ENCODE results near the gene ZNF784.

Gene ZNF784

DNA sequence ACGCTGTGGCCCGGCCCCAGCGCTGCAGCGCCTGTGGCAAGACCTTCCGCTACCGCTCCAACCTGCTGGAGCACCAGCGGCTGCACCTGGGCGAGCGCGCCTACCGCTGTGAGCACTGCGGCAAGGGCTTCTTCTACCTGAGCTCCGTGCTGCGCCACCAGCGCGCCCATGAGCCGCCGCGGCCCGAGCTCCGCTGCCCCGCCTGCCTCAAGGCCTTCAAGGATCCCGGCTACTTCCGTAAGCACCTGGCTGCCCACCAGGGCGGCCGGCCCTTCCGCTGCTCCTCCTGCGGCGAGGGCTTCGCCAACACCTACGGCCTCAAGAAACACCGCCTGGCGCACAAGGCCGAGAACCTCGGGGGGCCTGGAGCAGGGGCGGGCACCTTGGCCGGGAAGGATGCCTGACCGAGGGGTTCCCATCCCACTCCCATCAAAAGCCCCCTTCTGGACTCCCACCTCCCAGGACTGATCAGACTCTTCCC is 7.9 kb downstream of the ZNF784 start:
- H3K27me3 ChIP-seq (ENCODE audit: control insufficient read depth in 1 of 2, insufficient read depth in 1 of 2, low read length in 2 of 2): no peaks in the 10 kb centered on the region
- H3K9ac ChIP-seq (ENCODE audit: low read length): no peak overlapping the region
- H3K4me2 ChIP-seq (ENCODE audit: low read length, poor library complexity, severe bottlenecking): no peak overlapping the region
- H3K79me1 ChIP-seq (replicated peaks; ENCODE audit: low read length, poor library complexity, severe bottlenecking): peaks cover 38% of the 10 kb centered on the region
- H3K9me3 ChIP-seq (ENCODE audit: control insufficient read depth, low read length): no peaks in the 10 kb centered on the region
- H3K27ac ChIP-seq (ENCODE audit: low read length, poor library complexity, severe bottlenecking): no peak overlapping the region
- peaks cover 3% of the 10 kb centered on the region for H3K4me1 ChIP-seq (ENCODE audit: control insufficient read depth, insufficient read depth, low read depth, low read length)
- no peak overlapping the region for H2BK120ac ChIP-seq (ENCODE audit: low read depth, low read length)
- 99% methylated on average over 38 of the region's 38 CpGs for WGBS
- H3K23ac ChIP-seq (ENCODE audit: low read length in 2 of 2): no peak overlapping the region
- peaks cover 31 to 71% of the 10 kb centered on the region in 2 experiments for H3K36me3 ChIP-seq (ENCODE audit: control insufficient read depth in 1 of 2, insufficient read depth in 2 of 2, low read depth in 1 of 2, low read length in 2 of 2)
- no peak overlapping the region for H2BK12ac ChIP-seq (ENCODE audit: low read length in 2 of 2)
- H4K91ac ChIP-seq (ENCODE audit: low read length): no peak overlapping the region
- no peak overlapping the region for H3K14ac ChIP-seq (ENCODE audit: low read length in 2 of 2)
- no peak overlapping the region for H2BK5ac ChIP-seq (ENCODE audit: low read depth, low read length, poor library complexity, severe bottlenecking)
- H3K4me3 ChIP-seq (ENCODE audit: insufficient read depth in 1 of 2, low read depth in 1 of 2, low read length in 2 of 2): no peak overlapping the region
- no peak overlapping the region for H4K8ac ChIP-seq (ENCODE audit: low read length)
- no peak overlapping the region for H2AK5ac ChIP-seq (ENCODE audit: low read length, severe bottlenecking)
- no peak overlapping the region for H3K18ac ChIP-seq (ENCODE audit: low read depth in 1 of 2, low read length in 2 of 2)
- no peak overlapping the region for H3K4ac ChIP-seq (ENCODE audit: low read depth in 1 of 2, low read length in 2 of 2)
- no peak overlapping the region for H2BK15ac ChIP-seq (ENCODE audit: low read depth, poor library complexity, severe bottlenecking)
- no peak overlapping the region for H2AFZ ChIP-seq (ENCODE audit: low read depth, low read length)
- DNase-seq: no peak

DNA sequence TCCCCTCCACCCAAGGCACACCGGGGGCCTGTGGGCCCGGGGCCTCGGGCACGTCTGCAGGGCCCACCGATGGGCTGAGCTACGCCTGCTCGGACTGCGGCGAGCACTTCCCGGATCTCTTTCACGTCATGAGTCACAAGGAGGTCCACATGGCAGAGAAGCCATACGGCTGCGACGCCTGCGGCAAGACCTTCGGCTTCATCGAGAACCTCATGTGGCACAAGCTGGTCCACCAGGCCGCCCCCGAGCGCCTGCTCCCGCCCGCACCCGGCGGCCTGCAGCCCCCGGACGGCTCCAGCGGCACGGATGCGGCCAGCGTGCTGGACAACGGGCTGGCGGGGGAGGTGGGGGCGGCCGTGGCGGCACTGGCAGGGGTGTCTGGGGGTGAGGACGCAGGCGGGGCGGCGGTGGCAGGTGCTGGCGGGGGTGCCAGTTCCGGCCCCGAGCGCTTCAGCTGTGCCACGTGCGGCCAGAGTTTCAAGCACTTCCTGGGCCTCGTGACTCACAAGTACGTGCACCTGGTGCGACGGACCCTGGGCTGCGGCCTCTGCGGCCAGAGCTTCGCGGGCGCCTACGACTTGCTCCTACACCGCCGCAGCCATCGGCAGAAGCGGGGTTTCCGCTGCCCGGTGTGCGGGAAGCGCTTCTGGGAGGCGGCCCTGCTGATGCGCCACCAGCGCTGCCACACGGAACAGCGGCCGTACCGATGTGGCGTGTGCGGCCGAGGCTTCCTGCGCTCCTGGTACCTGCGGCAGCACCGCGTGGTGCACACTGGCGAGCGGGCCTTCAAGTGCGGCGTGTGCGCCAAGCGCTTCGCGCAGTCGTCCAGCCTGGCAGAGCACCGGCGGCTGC is 8.6 kb downstream of the ZNF784 start:
- Histone ChIP-seq H3K27ac (ENCODE audit: low read length, poor library complexity, severe bottlenecking) (no peak overlapping the region), H3K14ac (ENCODE audit: low read length in 2 of 2) (no peak overlapping the region), H2AFZ (ENCODE audit: low read depth, low read length) (no peak overlapping the region), H2BK5ac (ENCODE audit: low read depth, low read length, poor library complexity, severe bottlenecking) (no peak overlapping the region), H4K8ac (ENCODE audit: low read length) (no peak overlapping the region), H2AK5ac (ENCODE audit: low read length, severe bottlenecking) (no peak overlapping the region), H2BK12ac (ENCODE audit: low read length in 2 of 2) (no peak overlapping the region), H2BK15ac (ENCODE audit: low read depth, poor library complexity, severe bottlenecking) (no peak overlapping the region), H3K23ac (ENCODE audit: low read length in 2 of 2) (no peak overlapping the region), H3K9me3 (ENCODE audit: control insufficient read depth, low read length) (no peaks in the 10 kb centered on the region), H3K18ac (ENCODE audit: low read depth in 1 of 2, low read length in 2 of 2) (no peak overlapping the region), H3K4me3 (ENCODE audit: insufficient read depth in 1 of 2, low read depth in 1 of 2, low read length in 2 of 2) (no peak overlapping the region), H3K4me2 (ENCODE audit: low read length, poor library complexity, severe bottlenecking) (no peak overlapping the region), H4K91ac (ENCODE audit: low read length) (no peak overlapping the region), H3K36me3 (ENCODE audit: control insufficient read depth in 1 of 2, insufficient read depth in 2 of 2, low read depth in 1 of 2, low read length in 2 of 2) (peaks cover 28 to 71% of the 10 kb centered on the region in 2 experiments), H3K4me1 (ENCODE audit: control insufficient read depth, insufficient read depth, low read depth, low read length) (peaks cover 3% of the 10 kb centered on the region), H3K27me3 (ENCODE audit: control insufficient read depth in 1 of 2, insufficient read depth in 1 of 2, low read length in 2 of 2) (no peaks in the 10 kb centered on the region), H2BK120ac (ENCODE audit: low read depth, low read length) (no peak overlapping the region), H3K79me1 (replicated peaks; ENCODE audit: low read length, poor library complexity, severe bottlenecking) (peaks cover 42% of the 10 kb centered on the region), H3K9ac (ENCODE audit: low read length) (no peak overlapping the region), H3K4ac (ENCODE audit: low read depth in 1 of 2, low read length in 2 of 2) (no peak overlapping the region)
- 99% methylated on average over 88 of the region's 88 CpGs for WGBS
- DNase-seq: no peak

DNA sequence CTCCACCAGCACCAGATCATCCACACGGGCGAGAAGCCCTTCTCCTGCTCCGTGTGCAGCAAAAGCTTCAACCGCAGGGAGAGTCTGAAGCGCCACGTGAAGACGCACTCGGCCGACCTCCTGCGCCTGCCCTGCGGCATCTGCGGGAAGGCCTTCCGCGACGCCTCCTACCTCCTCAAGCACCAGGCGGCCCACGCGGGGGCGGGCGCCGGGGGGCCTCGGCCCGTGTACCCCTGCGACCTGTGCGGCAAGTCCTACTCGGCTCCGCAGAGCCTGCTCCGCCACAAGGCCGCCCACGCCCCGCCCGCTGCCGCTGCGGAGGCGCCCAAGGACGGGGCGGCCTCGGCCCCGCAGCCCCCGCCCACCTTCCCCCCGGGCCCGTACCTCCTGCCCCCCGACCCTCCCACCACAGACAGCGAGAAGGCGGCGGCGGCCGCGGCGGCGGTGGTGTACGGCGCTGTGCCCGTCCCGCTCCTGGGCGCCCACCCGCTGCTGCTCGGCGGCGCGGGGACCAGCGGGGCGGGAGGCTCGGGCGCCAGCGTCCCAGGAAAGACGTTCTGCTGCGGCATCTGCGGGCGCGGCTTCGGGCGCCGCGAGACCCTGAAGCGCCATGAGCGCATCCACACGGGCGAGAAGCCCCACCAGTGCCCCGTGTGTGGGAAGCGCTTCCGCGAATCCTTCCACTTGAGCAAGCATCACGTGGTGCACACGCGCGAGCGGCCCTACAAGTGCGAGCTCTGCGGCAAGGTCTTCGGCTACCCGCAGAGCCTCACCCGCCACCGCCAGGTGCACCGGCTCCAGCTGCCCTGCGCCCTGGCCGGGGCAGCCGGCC is 9.4 kb downstream of the ZNF784 start:
- H3K27me3 ChIP-seq (ENCODE audit: control insufficient read depth in 1 of 2, insufficient read depth in 1 of 2, low read length in 2 of 2): no peaks in the 10 kb centered on the region

More for the DNA sequence above, 9.4 kb downstream of the ZNF784 start:
- Histone ChIP-seq H3K14ac (ENCODE audit: low read length in 2 of 2) (no peak overlapping the region), H3K4me3 (ENCODE audit: insufficient read depth in 1 of 2, low read depth in 1 of 2, low read length in 2 of 2) (no peak overlapping the region), H3K9ac (ENCODE audit: low read length) (no peak overlapping the region), H3K4me2 (ENCODE audit: low read length, poor library complexity, severe bottlenecking) (no peak overlapping the region), H3K27ac (ENCODE audit: low read length, poor library complexity, severe bottlenecking) (no peak overlapping the region), H2BK120ac (ENCODE audit: low read depth, low read length) (no peak overlapping the region), H2BK12ac (ENCODE audit: low read length in 2 of 2) (no peak overlapping the region), H3K4me1 (ENCODE audit: control insufficient read depth, insufficient read depth, low read depth, low read length) (peaks cover 3% of the 10 kb centered on the region), H3K18ac (ENCODE audit: low read depth in 1 of 2, low read length in 2 of 2) (no peak overlapping the region), H3K23ac (ENCODE audit: low read length in 2 of 2) (no peak overlapping the region), H4K91ac (ENCODE audit: low read length) (no peak overlapping the region), H3K79me1 (replicated peaks; ENCODE audit: low read length, poor library complexity, severe bottlenecking) (peaks cover 47% of the 10 kb centered on the region), H3K36me3 (ENCODE audit: control insufficient read depth in 1 of 2, insufficient read depth in 2 of 2, low read depth in 1 of 2, low read length in 2 of 2) (peaks cover 34 to 72% of the 10 kb centered on the region in 2 experiments), H3K9me3 (ENCODE audit: control insufficient read depth, low read length) (peaks cover 1% of the 10 kb centered on the region), H3K4ac (ENCODE audit: low read depth in 1 of 2, low read length in 2 of 2) (no peak overlapping the region), H2BK5ac (ENCODE audit: low read depth, low read length, poor library complexity, severe bottlenecking) (peak overlapping the region; percentile 14), H4K8ac (ENCODE audit: low read length) (no peak overlapping the region), H2AK5ac (ENCODE audit: low read length, severe bottlenecking) (no peak overlapping the region), H2AFZ (ENCODE audit: low read depth, low read length) (no peak overlapping the region), H2BK15ac (ENCODE audit: low read depth, poor library complexity, severe bottlenecking) (no peak overlapping the region)
- DNase-seq: no peak
- 98% methylated on average over 90 of the region's 98 CpGs for WGBS

Data from mesenchymal stem cell (in vitro differentiated cells and primary cell).